ENCODE measurements around the gene NMBR. TPM values are rescaled to one million over a fixed set of nuclear protein-coding genes. Genes with fewer than 3 reads are reported as not detected.

NMBR gene
- total and polyA plus RNA-seq, 2 of the 8 experiments (the other 6 are each of a cell fraction or from before 2014, with no cell fraction given), result 0.08 TPM; not detected in 1

- no peak for FAIRE-seq
- H3K23me2 ChIP-seq (ENCODE audit: low read depth, low read length), result no peaks in the 10 kb centered on the region
- H4K91ac ChIP-seq (replicated peaks; ENCODE audit: insufficient read length, low read length), result no peak overlapping the region
- no peak overlapping the region for H3K4me3 ChIP-seq (ENCODE audit: extremely low read depth in 1 of 4, insufficient read depth in 2 of 4, low read depth in 3 of 4, low read length in 4 of 4)
- no peaks in the 10 kb centered on the region for H3K79me2 ChIP-seq (ENCODE audit: control insufficient read depth in 1 of 2, insufficient read depth in 2 of 2, low read length in 2 of 2)
- H4K8ac ChIP-seq (ENCODE audit: extremely low read depth, insufficient read depth, low read length), result no peak overlapping the region
- H3K36me3 ChIP-seq (ENCODE audit: control insufficient read depth in 2 of 4, insufficient read depth in 4 of 4, low read length in 3 of 4), result peaks cover 0 to under 1% (median 0%) of the 10 kb centered on the region in 4 experiments; a peak in 1 of 8 replicates
- H2BK20ac ChIP-seq (ENCODE audit: low read length), result no peak overlapping the region
- no peak overlapping the region for H3K14ac ChIP-seq (ENCODE audit: insufficient read length)
- H2BK5ac ChIP-seq (ENCODE audit: low read depth, low read length), result no peak overlapping the region
- H3K4me1 ChIP-seq (replicated peaks in 1 of 4; ENCODE audit: control insufficient read depth in 3 of 4, insufficient read depth in 4 of 4, low read length in 3 of 4), result no peaks in the 10 kb centered on the region
- no peak for DNase-seq (ENCODE audit: low read depth in 1 of 2, low spot score in 2 of 2)
- no peak overlapping the region for H3K23ac ChIP-seq (ENCODE audit: insufficient read length)
- ChIA-PET POLR2A (ENCODE audit: partially characterized antibody) (no interaction called here), CTCF (ENCODE audit: partially characterized antibody) (no interaction called here)
- H2AK5ac ChIP-seq (ENCODE audit: low read depth, low read length), result no peak overlapping the region
- no peak overlapping the region for H3K18ac ChIP-seq (ENCODE audit: extremely low read depth, low read length)
- H3K56ac ChIP-seq (replicated peaks; ENCODE audit: insufficient read length, low read depth, low read length), result no peak overlapping the region
- H2BK12ac ChIP-seq (ENCODE audit: low read depth, low read length), result no peak overlapping the region
- no peak overlapping the region for H2BK15ac ChIP-seq (ENCODE audit: low read length)
- no peaks in the 10 kb centered on the region for H3K27me3 ChIP-seq (replicated peaks in 1 of 4; ENCODE audit: control insufficient read depth in 3 of 4, extremely low read depth in 1 of 4, insufficient read depth in 3 of 4, low read length in 3 of 4)
- 92% methylated on average over 2 of the region's 2 CpGs; no CpG with 5 or more reads in 1 of the 2 experiments for WGBS, 2 experiments (ENCODE audit: extremely low coverage in 1 of 2, insufficient coverage in 1 of 2, insufficient read length in 1 of 2, insufficient replicate concordance in 2 of 2, low coverage in 1 of 2, low lambda C conversion rate in 2 of 2, missing lambda C conversion rate in 1 of 2)
- H3K9ac ChIP-seq (replicated peaks in 1 of 4; ENCODE audit: extremely low read depth in 1 of 4, low read depth in 3 of 4, low read length in 3 of 4), result no peak overlapping the region
- H3K4me2 ChIP-seq (ENCODE audit: insufficient read depth in 1 of 2, low read depth in 2 of 2, low read length in 2 of 2), result no peak overlapping the region
- H2BK120ac ChIP-seq (replicated peaks; ENCODE audit: low read depth, low read length), result no peak overlapping the region
- no peak overlapping the region for H2AFZ ChIP-seq (ENCODE audit: low read length)
- H3K4ac ChIP-seq (replicated peaks; ENCODE audit: insufficient read length, low read depth, low read length), result no peak overlapping the region
- no peaks in the 10 kb centered on the region for H3K79me1 ChIP-seq (ENCODE audit: low read depth, low read length)
- no peaks in the 10 kb centered on the region for H3K9me3 ChIP-seq (ENCODE audit: insufficient read depth in 2 of 2, low read depth in 1 of 2, low read length in 1 of 2)
- H4K5ac ChIP-seq (ENCODE audit: insufficient read length, low read depth, low read length), result no peak overlapping the region
- no peaks in the 10 kb centered on the region for H4K20me1 ChIP-seq (replicated peaks in 1 of 2; ENCODE audit: control insufficient read depth in 1 of 2, insufficient read depth in 2 of 2, low read length in 2 of 2)
- no peak overlapping the region for H3K27ac ChIP-seq (ENCODE audit: low read depth, low read length)
- TF ChIP-seq CBX5 (IDR thresholded peaks at IDR 0.05; ENCODE audit: low read depth, low read length) (no peak), SIRT6 (IDR thresholded peaks at IDR 0.05; ENCODE audit: low read length) (no peak), KDM1A (IDR thresholded peaks at IDR 0.05; ENCODE audit: borderline replicate concordance, low read length) (no peak), TEAD4 (IDR thresholded peaks at IDR 0.05; ENCODE audit: low read depth, low read length) (no peak), CBX8 (IDR thresholded peaks at IDR 0.05; ENCODE audit: borderline replicate concordance, low read depth, low read length) (no peak), SP1 (IDR thresholded peaks at IDR 0.05; ENCODE audit: low read depth, low read length) (no peak), BACH1 (IDR thresholded peaks at IDR 0.05; ENCODE audit: low read length) (no peak), YY1 (IDR thresholded peaks at IDR 0.05; ENCODE audit: low read depth, low read length) (no peak), EZH2 (IDR thresholded peaks at IDR 0.05; ENCODE audit: low read depth, low read length, severe bottlenecking) (no peak), BCL11A (IDR thresholded peaks at IDR 0.05; ENCODE audit: low read depth in 2 of 2, low read length in 2 of 2) (no peak), RNF2 (IDR thresholded peaks at IDR 0.05; ENCODE audit: borderline replicate concordance, low read depth, low read length, missing control alignments, poor library complexity, severe bottlenecking) (no peak), TAF1 (IDR thresholded peaks at IDR 0.05; ENCODE audit: low read depth, low read length) (no peak), CEBPB (IDR thresholded peaks at IDR 0.05; ENCODE audit: low read depth, low read length) (no peak), KDM5A (IDR thresholded peaks at IDR 0.05; ENCODE audit: low read length) (no peak), HDAC6 (IDR thresholded peaks at IDR 0.05; ENCODE audit: low read depth, low read length) (no peak), CREB1 (IDR thresholded peaks at IDR 0.05) (no peak)
Measured at GRCh38 chr6:142184307-142184706, 37.4 kb upstream of the NMBR start.

Measured in H1 (cell line).